Measurements from ENCODE around the gene C16orf54.
"Not testable (repeated sequence)": the region's sequence is repeated elsewhere in the genome, so short reads cannot be mapped to it uniquely, and the experiment has no call there.

Gene C16orf54

GRCh38 chr16:29767062-29767461 is 21.3 kb upstream of the C16orf54 start:
- no peak for FAIRE-seq

GRCh38 chr16:29766571-29766970 is 20.8 kb upstream of the C16orf54 start:
- FAIRE-seq: no peak

- FAIRE-seq: no peak
Measured at GRCh38 chr16:29765167-29766032, 19.6 kb upstream of the C16orf54 start.

- no peak for FAIRE-seq
Measured at GRCh38 chr16:29763326-29763725, 17.5 kb upstream of the C16orf54 start.

GRCh38 chr16:29761882-29762281 is 16.1 kb upstream of the C16orf54 start:
- FAIRE-seq: no peak

DNA sequence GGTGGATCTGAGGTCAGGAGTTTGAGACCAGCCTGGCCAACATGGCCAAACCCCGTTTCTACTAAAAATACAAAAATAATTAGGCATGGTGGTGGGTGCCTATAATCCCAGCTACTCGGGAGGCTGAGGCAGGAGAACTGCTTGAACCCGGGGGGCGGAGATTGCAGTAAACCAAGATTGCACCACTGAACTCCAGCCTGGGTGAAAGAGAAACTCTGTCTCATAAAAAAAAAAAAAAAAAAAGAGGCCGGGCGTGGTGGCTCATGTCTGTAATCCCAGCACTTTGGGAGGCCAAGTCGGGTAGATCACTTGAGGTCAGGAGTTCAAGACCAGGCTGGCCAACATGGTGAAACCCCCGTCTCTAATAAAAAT is 15.5 kb upstream of the C16orf54 start:
- not testable (repeated sequence) for FAIRE-seq

- FAIRE-seq: no peak
Measured at GRCh38 chr16:29760567-29761279, 14.9 kb upstream of the C16orf54 start.

DNA sequence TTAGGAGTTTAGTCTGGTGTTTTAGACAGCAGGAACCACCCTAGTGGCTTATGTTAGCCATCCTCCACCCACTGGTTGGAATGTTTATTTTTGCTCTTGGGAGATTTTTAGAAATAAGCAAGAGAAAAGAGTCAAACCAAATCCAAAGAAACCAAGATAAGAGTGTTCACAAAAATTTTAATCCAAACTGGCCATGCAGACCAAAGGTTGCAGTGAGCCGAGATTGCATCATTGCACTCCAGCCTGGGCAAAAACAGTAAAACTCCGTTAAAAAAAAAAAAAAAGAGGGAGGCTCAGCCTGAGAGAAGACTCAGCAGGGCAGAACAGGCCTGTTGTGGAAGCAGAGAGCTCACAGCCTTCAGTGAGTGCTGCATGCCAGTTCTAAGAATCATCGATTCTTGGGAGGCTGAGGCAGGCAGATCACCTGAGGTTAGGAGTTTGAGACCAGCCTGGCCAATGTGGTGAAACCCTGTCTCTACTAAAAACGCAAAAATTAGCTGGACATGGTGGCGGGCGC is 12.2 kb upstream of the C16orf54 start:
- no peak for FAIRE-seq

- FAIRE-seq: not testable (repeated sequence)
Measured at GRCh38 chr16:29757086-29757485, 11.3 kb upstream of the C16orf54 start.

GRCh38 chr16:29756654-29757053 is 10.9 kb upstream of the C16orf54 start:
- no peak for FAIRE-seq

DNA sequence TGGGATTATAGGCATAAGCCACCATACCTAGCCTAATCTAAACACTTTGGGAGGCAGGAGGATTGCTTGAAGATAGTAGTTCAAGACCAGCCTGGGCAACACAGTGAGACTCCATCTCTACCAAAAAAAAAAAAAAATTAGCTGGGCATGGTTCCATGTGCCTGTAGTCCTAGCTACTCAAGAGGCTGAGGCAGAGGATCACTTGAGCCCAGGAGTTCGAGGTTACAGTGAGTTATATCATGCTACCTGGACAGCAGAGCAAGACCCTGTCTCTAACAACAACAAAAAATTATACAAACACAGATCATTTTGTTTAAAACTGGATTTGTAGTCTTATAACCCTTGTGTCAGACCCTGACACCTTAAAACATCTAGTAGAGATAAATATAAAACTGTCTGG is 7.7 kb upstream of the C16orf54 start:
- FAIRE-seq: no peak

- not testable (repeated sequence) for FAIRE-seq
Measured at GRCh38 chr16:29748760-29749149, 3.0 kb upstream of the C16orf54 start.

DNA sequence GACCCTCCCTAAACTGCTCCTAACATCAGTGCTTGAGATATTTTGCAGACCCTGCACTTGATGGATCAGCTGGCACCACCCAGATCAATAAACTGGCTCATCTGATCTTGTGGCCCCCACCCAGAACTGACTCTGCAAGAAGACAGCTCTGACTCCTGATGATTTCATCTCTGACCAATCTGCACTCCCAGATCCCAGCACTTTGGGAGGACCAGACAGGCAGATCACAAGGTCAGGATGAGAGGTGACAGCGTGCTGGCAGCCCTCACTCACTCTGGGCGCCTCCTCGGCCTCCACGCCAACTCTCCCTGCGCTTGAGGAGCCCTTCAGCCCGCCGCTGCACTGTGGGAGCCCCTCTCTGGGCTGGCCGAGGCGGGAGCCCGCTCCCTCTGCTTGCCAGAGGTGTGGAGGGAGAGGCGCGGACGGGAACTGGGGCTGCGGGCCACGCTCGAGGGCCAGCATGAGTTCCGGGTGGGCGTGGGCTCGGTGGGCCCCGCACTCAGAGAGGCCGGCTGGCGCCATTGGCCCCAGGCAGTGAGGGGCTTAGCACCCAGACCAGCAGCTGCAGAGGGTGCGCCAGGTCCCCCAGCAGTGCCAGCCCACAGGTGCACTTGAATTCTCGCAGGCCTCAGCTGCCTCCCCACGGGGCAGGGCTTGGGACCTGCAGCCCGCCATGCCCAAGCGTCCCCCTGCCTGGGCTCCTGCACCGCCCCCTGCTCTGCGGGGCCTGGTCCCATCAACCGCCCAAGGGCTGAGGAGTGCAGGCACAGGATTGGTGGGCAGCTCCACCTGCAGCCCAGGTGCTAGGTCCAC is 2.4 kb upstream of the C16orf54 start:
- FAIRE-seq: no peak

DNA sequence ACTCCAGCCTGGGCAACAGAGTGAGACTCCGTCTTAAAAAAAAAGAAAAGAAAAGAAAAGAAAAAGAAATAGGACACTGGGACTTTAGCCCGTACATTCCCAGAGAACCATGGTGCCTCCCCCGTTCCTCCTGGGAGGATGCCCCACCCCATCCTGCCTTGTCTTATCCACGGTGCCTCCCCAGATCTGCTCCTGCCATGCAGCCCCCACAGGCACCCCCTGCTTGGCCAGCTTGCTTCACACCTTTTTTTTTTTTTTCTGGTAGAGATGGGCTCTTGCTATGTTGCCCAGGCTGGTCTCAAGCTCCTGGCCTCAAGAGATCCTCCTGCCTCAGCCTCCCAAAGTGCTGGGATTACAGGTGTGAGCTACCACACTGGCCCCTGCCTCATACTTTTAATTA is 728 bp upstream of the C16orf54 start:
- not testable (repeated sequence) for FAIRE-seq

DNA sequence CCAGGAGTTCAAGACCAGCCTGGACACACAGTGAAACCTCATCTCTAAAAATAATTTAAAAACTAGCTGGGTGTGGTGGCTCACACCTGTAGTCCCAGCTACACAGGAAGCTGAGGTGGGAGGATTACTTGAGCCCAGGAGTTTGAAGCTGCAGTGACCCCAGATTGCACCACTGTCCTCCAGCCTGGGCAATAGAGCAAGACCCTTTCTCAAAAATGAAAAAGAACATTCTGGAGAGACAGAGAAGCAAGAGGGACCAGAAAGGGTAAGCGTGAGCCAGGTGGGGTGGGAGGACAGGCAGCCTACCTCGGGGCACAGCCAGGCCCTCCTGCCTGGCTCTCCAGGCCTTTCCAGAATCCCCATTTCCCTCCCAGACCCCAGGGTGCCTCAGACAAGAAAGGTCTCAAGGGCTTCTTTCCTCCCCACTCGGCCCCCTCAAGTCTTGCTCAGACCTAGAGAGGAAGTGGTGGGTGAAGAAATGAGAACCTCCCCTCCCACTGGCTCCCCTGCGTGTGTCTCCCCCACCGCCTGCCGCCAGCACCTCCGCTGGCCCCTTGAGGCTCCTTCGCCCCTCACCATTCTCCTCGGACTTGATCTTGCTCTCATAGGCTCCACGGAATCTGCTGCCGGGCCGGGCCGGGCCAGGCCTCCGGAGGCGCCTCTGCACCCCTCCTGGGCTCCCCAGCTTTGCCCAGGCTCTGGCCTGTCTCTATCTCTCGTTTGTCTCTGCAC is 503 bp downstream of the C16orf54 start:
- FAIRE-seq: no peak

- no peak for FAIRE-seq
Measured at GRCh38 chr16:29744541-29745101, 1.2 kb downstream of the C16orf54 start.

DNA sequence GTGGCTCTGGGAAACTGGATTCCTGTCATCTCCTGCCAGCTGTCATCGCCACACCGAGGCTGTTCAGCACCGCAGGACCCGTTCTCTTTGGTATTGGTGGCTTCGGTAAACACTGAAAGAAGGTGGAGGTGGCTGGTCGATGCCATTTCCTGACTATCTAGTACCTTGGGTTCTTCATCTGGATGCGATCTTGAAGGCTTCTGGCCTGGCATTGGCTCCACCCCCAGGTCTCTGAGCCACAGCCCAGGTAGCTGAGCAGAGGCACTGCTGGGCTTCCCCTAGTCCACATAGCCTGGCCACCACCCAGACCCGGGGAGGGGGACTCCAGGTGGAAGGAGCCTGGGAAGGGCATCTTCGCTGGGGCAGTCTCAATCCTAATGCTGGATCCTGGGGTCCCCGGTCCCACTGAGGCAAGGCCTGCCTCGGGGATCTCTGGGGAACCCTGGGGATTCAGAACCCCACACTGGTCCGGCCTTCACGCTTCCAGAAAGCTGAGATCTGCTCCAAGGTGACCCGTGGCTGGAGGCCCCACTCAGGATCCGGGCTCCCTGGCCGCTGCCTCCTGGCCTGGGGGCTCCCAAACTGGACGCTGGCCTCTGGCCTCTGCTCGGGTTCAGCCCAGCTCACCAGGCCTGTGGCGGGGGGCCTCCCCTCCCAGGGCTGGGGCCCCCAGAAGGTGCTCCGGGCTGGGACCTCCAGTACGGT is 1.8 kb downstream of the C16orf54 start:
- FAIRE-seq: no peak

DNA sequence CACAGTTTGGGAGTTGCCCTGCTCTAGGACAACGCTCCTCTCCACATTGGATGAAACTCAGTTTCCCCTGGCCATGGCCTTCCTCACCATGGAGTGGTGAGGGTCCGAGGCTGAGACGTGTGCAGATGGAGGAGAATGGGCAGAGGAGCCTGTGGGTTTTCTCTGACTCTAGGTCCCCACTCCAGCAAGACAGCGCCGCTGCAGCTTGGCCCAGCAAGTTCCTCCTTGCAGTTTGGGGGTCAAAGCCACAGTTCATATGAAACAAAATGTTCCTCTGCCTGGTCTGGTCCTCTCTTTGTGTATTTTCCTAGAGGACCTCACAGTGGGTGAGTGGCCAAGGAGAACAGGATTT is 2.3 kb downstream of the C16orf54 start:
- FAIRE-seq: no peak

DNA sequence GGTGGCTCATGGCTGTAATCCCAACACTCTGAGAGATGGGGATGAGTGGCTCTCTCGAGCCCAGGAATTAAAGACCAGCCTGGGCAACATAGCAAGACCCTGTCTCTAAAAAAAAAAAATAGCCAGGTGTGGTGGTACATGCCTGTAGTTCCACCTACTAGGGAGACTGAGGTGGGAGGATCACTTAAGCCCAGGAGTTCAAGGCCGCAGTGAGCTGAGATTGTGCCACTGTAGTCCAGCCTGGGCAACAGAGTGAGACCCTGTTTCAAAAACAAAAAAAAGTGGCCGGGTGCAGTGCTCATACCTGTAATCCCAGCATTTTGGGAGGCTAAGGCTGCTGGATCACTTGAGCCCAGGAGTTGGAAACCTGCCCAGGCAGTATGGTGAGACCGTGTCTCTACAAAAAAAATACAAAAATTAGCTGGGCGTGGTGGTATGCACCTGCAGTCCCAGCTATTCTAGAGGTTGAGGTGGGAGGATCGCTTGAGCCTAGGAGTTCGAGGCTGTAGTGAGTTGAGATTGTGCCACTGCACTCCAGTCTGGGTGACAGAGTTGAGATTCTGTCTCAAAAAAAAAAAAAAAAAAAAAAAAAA is 3.0 kb downstream of the C16orf54 start:
- FAIRE-seq: no peak

- FAIRE-seq: not testable (repeated sequence)
Measured at GRCh38 chr16:29740630-29741015, 5.2 kb downstream of the C16orf54 start.
